Measurements from ENCODE around the gene RAB6B.

The RAB6B gene

GRCh38 chr3:133821767-133822638 is 73.7 kb downstream of the RAB6B start:
- H3K4me1 ChIP-seq (ENCODE audit: control insufficient read depth, insufficient read depth, low read length): no peaks in the 10 kb centered on the region
- no peaks in the 10 kb centered on the region for H3K9me3 ChIP-seq (ENCODE audit: control insufficient read depth in 2 of 2, low read length in 2 of 2)
- H3K27ac ChIP-seq (ENCODE audit: low read length): no peak overlapping the region
- no peaks in the 10 kb centered on the region for H3K27me3 ChIP-seq (ENCODE audit: control insufficient read depth in 1 of 2, insufficient read depth in 2 of 2, low read length in 2 of 2)
- H3K4me3 ChIP-seq (ENCODE audit: low read length in 2 of 2): no peak overlapping the region
- H3K9ac ChIP-seq (ENCODE audit: low read length in 2 of 2): no peak overlapping the region
- H3K36me3 ChIP-seq (ENCODE audit: control insufficient read depth in 2 of 2, insufficient read depth in 2 of 2, low read length in 2 of 2): peaks cover 26 to 38% of the 10 kb centered on the region in 2 donors

- no peaks in the 10 kb centered on the region for H3K27me3 ChIP-seq (ENCODE audit: control insufficient read depth in 1 of 2, insufficient read depth in 2 of 2, low read length in 2 of 2)
- no peak overlapping the region for H3K27ac ChIP-seq (ENCODE audit: low read length)
- H3K4me3 ChIP-seq (ENCODE audit: low read length in 2 of 2): no peak overlapping the region
- H3K36me3 ChIP-seq (ENCODE audit: control insufficient read depth in 2 of 2, insufficient read depth in 2 of 2, low read length in 2 of 2): peaks cover 26 to 41% of the 10 kb centered on the region in 2 donors
- no peak overlapping the region for H3K9ac ChIP-seq (ENCODE audit: low read length in 2 of 2)
- no peaks in the 10 kb centered on the region for H3K4me1 ChIP-seq (ENCODE audit: control insufficient read depth, insufficient read depth, low read length)
- H3K9me3 ChIP-seq (ENCODE audit: control insufficient read depth in 2 of 2, low read length in 2 of 2): no peaks in the 10 kb centered on the region
Observed at GRCh38 chr3:133820889-133821675, 74.6 kb downstream of the RAB6B start.

- H3K36me3 ChIP-seq (ENCODE audit: control insufficient read depth in 2 of 2, insufficient read depth in 2 of 2, low read length in 2 of 2): peaks cover 27 to 49% of the 10 kb centered on the region in 2 donors
- H3K9me3 ChIP-seq (ENCODE audit: control insufficient read depth in 2 of 2, low read length in 2 of 2): no peaks in the 10 kb centered on the region
- no peak overlapping the region for H3K9ac ChIP-seq (ENCODE audit: low read length in 2 of 2)
- H3K27me3 ChIP-seq (ENCODE audit: control insufficient read depth in 1 of 2, insufficient read depth in 2 of 2, low read length in 2 of 2): no peaks in the 10 kb centered on the region
- no peak overlapping the region for H3K27ac ChIP-seq (ENCODE audit: low read length)
- H3K4me3 ChIP-seq (ENCODE audit: low read length in 2 of 2): no peak overlapping the region
- no peaks in the 10 kb centered on the region for H3K4me1 ChIP-seq (ENCODE audit: control insufficient read depth, insufficient read depth, low read length)
Observed at GRCh38 chr3:133820129-133820528, 75.6 kb downstream of the RAB6B start.

GRCh38 chr3:133815386-133815785 is 80.3 kb downstream of the RAB6B start:
- H3K4me1 ChIP-seq (ENCODE audit: control insufficient read depth, insufficient read depth, low read length): no peaks in the 10 kb centered on the region
- no peak overlapping the region for H3K9ac ChIP-seq (ENCODE audit: low read length in 2 of 2)
- no peaks in the 10 kb centered on the region for H3K9me3 ChIP-seq (ENCODE audit: control insufficient read depth in 2 of 2, low read length in 2 of 2)
- H3K27ac ChIP-seq (ENCODE audit: low read length): no peak overlapping the region
- H3K27me3 ChIP-seq (ENCODE audit: control insufficient read depth in 1 of 2, insufficient read depth in 2 of 2, low read length in 2 of 2): no peaks in the 10 kb centered on the region
- H3K36me3 ChIP-seq (ENCODE audit: control insufficient read depth in 2 of 2, insufficient read depth in 2 of 2, low read length in 2 of 2): peaks cover 18 to 41% of the 10 kb centered on the region in 2 donors
- no peak overlapping the region for H3K4me3 ChIP-seq (ENCODE audit: low read length in 2 of 2)

GRCh38 chr3:133812872-133813271 is 82.8 kb downstream of the RAB6B start:
- no peak overlapping the region for H3K4me3 ChIP-seq (ENCODE audit: low read length in 2 of 2)
- no peaks in the 10 kb centered on the region for H3K27me3 ChIP-seq (ENCODE audit: control insufficient read depth in 1 of 2, insufficient read depth in 2 of 2, low read length in 2 of 2)
- H3K9ac ChIP-seq (ENCODE audit: low read length in 2 of 2): no peak overlapping the region
- H3K9me3 ChIP-seq (ENCODE audit: control insufficient read depth in 2 of 2, low read length in 2 of 2): no peaks in the 10 kb centered on the region
- H3K27ac ChIP-seq (ENCODE audit: low read length): no peak overlapping the region
- peaks cover 18 to 32% of the 10 kb centered on the region in 2 donors for H3K36me3 ChIP-seq (ENCODE audit: control insufficient read depth in 2 of 2, insufficient read depth in 2 of 2, low read length in 2 of 2)
- H3K4me1 ChIP-seq (ENCODE audit: control insufficient read depth, insufficient read depth, low read length): no peaks in the 10 kb centered on the region

- Histone ChIP-seq H3K4me3 (ENCODE audit: low read length in 2 of 2) (peak within 1 kb of the TSS; percentile 97 to 98), H3K9me3 (ENCODE audit: control insufficient read depth in 2 of 2, low read length in 2 of 2) (no peaks in the 10 kb centered on the region), H3K9ac (ENCODE audit: low read length in 2 of 2) (peak within 1 kb of the TSS; percentile 72 to 78), H3K36me3 (ENCODE audit: control insufficient read depth in 2 of 2, insufficient read depth in 2 of 2, low read length in 2 of 2) (peaks cover 4 to 12% of the 10 kb centered on the region in 2 donors), H3K27me3 (ENCODE audit: control insufficient read depth in 1 of 2, insufficient read depth in 2 of 2, low read length in 2 of 2) (peaks cover 0 to 2% of the 10 kb centered on the region in 2 donors), H3K27ac (ENCODE audit: low read length) (peak within 1 kb of the TSS; percentile 31), H3K4me1 (ENCODE audit: control insufficient read depth, insufficient read depth, low read length) (no peaks in the 10 kb centered on the region)
Observed at GRCh38 chr3:133805702-133806475, 89.8 kb downstream of the RAB6B start, which contains the start of gene SRPRB. Gene SRPRB, plus strand, starts transcription at chr3:133805815. Its CDS starts 34 bp downstream, at chr3:133805849.

- H3K9ac ChIP-seq (ENCODE audit: low read length in 2 of 2): peak overlapping the region; percentile 58 to 78
- peak overlapping the region; percentile 31 for H3K27ac ChIP-seq (ENCODE audit: low read length)
- H3K27me3 ChIP-seq (ENCODE audit: control insufficient read depth in 1 of 2, insufficient read depth in 2 of 2, low read length in 2 of 2): peaks cover 0 to 2% of the 10 kb centered on the region in 2 donors
- peak overlapping the region; percentile 97 to 98 for H3K4me3 ChIP-seq (ENCODE audit: low read length in 2 of 2)
- H3K9me3 ChIP-seq (ENCODE audit: control insufficient read depth in 2 of 2, low read length in 2 of 2): no peaks in the 10 kb centered on the region
- peaks cover 4 to 9% of the 10 kb centered on the region in 2 donors for H3K36me3 ChIP-seq (ENCODE audit: control insufficient read depth in 2 of 2, insufficient read depth in 2 of 2, low read length in 2 of 2)
- H3K4me1 ChIP-seq (ENCODE audit: control insufficient read depth, insufficient read depth, low read length): no peaks in the 10 kb centered on the region
Observed at GRCh38 chr3:133805384-133805701, 90.3 kb downstream of the RAB6B start.

- Histone ChIP-seq H3K36me3 (ENCODE audit: control insufficient read depth in 2 of 2, insufficient read depth in 2 of 2, low read length in 2 of 2) (peaks cover 0 to 9% of the 10 kb centered on the region in 2 donors), H3K27ac (ENCODE audit: low read length) (no peak overlapping the region), H3K9me3 (ENCODE audit: control insufficient read depth in 2 of 2, low read length in 2 of 2) (no peaks in the 10 kb centered on the region), H3K9ac (ENCODE audit: low read length in 2 of 2) (no peak overlapping the region), H3K4me3 (ENCODE audit: low read length in 2 of 2) (peak overlapping the region; percentile 97 to 98), H3K4me1 (ENCODE audit: control insufficient read depth, insufficient read depth, low read length) (no peaks in the 10 kb centered on the region), H3K27me3 (ENCODE audit: control insufficient read depth in 1 of 2, insufficient read depth in 2 of 2, low read length in 2 of 2) (peaks cover 0 to 2% of the 10 kb centered on the region in 2 donors)
Observed at GRCh38 chr3:133804896-133805295, 90.8 kb downstream of the RAB6B start.

GRCh38 chr3:133803469-133803868 is 92.2 kb downstream of the RAB6B start:
- Histone ChIP-seq H3K9me3 (ENCODE audit: control insufficient read depth in 2 of 2, low read length in 2 of 2) (no peaks in the 10 kb centered on the region), H3K4me1 (ENCODE audit: control insufficient read depth, insufficient read depth, low read length) (no peaks in the 10 kb centered on the region), H3K27me3 (ENCODE audit: control insufficient read depth in 1 of 2, insufficient read depth in 2 of 2, low read length in 2 of 2) (peaks cover 0 to 4% of the 10 kb centered on the region in 2 donors), H3K9ac (ENCODE audit: low read length in 2 of 2) (no peak overlapping the region), H3K4me3 (ENCODE audit: low read length in 2 of 2) (no peak overlapping the region), H3K27ac (ENCODE audit: low read length) (no peak overlapping the region), H3K36me3 (ENCODE audit: control insufficient read depth in 2 of 2, insufficient read depth in 2 of 2, low read length in 2 of 2) (peaks cover 0 to 9% of the 10 kb centered on the region in 2 donors)

- Histone ChIP-seq H3K27ac (ENCODE audit: low read length) (no peak overlapping the region), H3K4me1 (ENCODE audit: control insufficient read depth, insufficient read depth, low read length) (no peaks in the 10 kb centered on the region), H3K9me3 (ENCODE audit: control insufficient read depth in 2 of 2, low read length in 2 of 2) (no peaks in the 10 kb centered on the region), H3K9ac (ENCODE audit: low read length in 2 of 2) (no peak overlapping the region), H3K4me3 (ENCODE audit: low read length in 2 of 2) (no peak overlapping the region), H3K36me3 (ENCODE audit: control insufficient read depth in 2 of 2, insufficient read depth in 2 of 2, low read length in 2 of 2) (no peaks in the 10 kb centered on the region), H3K27me3 (ENCODE audit: control insufficient read depth in 1 of 2, insufficient read depth in 2 of 2, low read length in 2 of 2) (peaks cover 0 to 4% of the 10 kb centered on the region in 2 donors)
Observed at GRCh38 chr3:133799794-133800585, 95.7 kb downstream of the RAB6B start.

Measured in stomach smooth muscle (tissue), 2 donors.